Mesenchymal stem cell (in vitro differentiated cells and primary cell): ENCODE results near the gene DOCK10.
"Not testable (repeated sequence)": the region's sequence is repeated elsewhere in the genome, so short reads cannot be mapped to it uniquely, and the experiment has no call there.

Source experiments
- DNase-seq: peaks from one replicate; pipeline ENCODE4 v3.0.0-alpha.2; 2013
- H2AFZ ChIP-seq: one replicate; pipeline ENCODE4 v1.6.1; 2013; ENCODE audit warnings: low read depth, mild to moderate bottlenecking, control low read depth, inconsistent platforms, low read length, moderate library complexity
- H2AK5ac ChIP-seq: 2 replicates; pipeline ENCODE4 v1.6.1; 2013; ENCODE audit warnings: low read length, moderate library complexity, mild to moderate bottlenecking, inconsistent platforms; ENCODE audit not compliant: severe bottlenecking
- H2BK120ac ChIP-seq: one replicate; pipeline ENCODE4 v1.6.1; 2013; ENCODE audit warnings: low read depth, mild to moderate bottlenecking, inconsistent platforms, low read length, moderate library complexity
- H2BK12ac ChIP-seq, 2 experiments: one replicate each; pipeline ENCODE4 v1.6.1; 2013; ENCODE audit warnings: inconsistent platforms in 2 of 2, low read length in 2 of 2, mild to moderate bottlenecking in 2 of 2, moderate library complexity in 2 of 2, control low read depth in 1 of 2
- H2BK15ac ChIP-seq: one replicate; pipeline ENCODE4 v1.6.1; 2013; ENCODE audit warnings: mild to moderate bottlenecking, low read depth, inconsistent platforms; ENCODE audit not compliant: poor library complexity, severe bottlenecking
- H2BK5ac ChIP-seq: 2 replicates; pipeline ENCODE4 v1.6.1; 2013; ENCODE audit warnings: low read depth, mild to moderate bottlenecking, low read length, control low read depth, inconsistent platforms; ENCODE audit not compliant: poor library complexity, severe bottlenecking
- H3K14ac ChIP-seq, 2 experiments: one replicate each; pipeline ENCODE4 v1.6.1; 2013; ENCODE audit warnings: inconsistent platforms in 2 of 2, low read length in 2 of 2, control low read depth in 1 of 2, mild to moderate bottlenecking in 1 of 2, moderate library complexity in 1 of 2
- H3K18ac ChIP-seq, 2 experiments: one replicate each; pipeline ENCODE4 v1.6.1; 2013; ENCODE audit warnings: inconsistent platforms in 2 of 2, low read length in 2 of 2, control low read depth in 1 of 2, low read depth in 1 of 2, mild to moderate bottlenecking in 1 of 2
- H3K23ac ChIP-seq, 2 experiments: one replicate each; pipeline ENCODE4 v1.6.1; 2013; ENCODE audit warnings: inconsistent platforms in 2 of 2, low read length in 2 of 2, mild to moderate bottlenecking in 2 of 2, moderate library complexity in 2 of 2, control low read depth in 1 of 2
- H3K27ac ChIP-seq: 2 replicates; pipeline ENCODE4 v1.5.1; 2013; ENCODE audit warnings: mild to moderate bottlenecking, moderate library complexity, low read length, control low read depth, inconsistent platforms; ENCODE audit not compliant: poor library complexity, severe bottlenecking
- H3K27me3 ChIP-seq, 2 experiments: 2 replicates each; pipeline versions ENCODE4 v1.6.1 to v1.7.0; 2013; ENCODE audit warnings: low read length in 2 of 2, mild to moderate bottlenecking in 2 of 2, moderate library complexity in 2 of 2, control low read depth in 1 of 2, inconsistent platforms in 1 of 2; ENCODE audit not compliant: control insufficient read depth in 1 of 2, insufficient read depth in 1 of 2
- H3K36me3 ChIP-seq, 2 experiments: 2 replicates each; pipeline versions ENCODE4 v1.6.1 to v1.7.0; 2013; ENCODE audit warnings: low read length in 2 of 2, control low read depth in 1 of 2, inconsistent platforms in 1 of 2, low read depth in 1 of 2, mild to moderate bottlenecking in 1 of 2; ENCODE audit not compliant: insufficient read depth in 2 of 2, control insufficient read depth in 1 of 2
- H3K4ac ChIP-seq, 2 experiments: one replicate each; pipeline ENCODE4 v1.6.1; 2013; ENCODE audit warnings: inconsistent platforms in 2 of 2, low read length in 2 of 2, mild to moderate bottlenecking in 2 of 2, moderate library complexity in 2 of 2, control low read depth in 1 of 2, low read depth in 1 of 2
- H3K4me1 ChIP-seq: 2 replicates; pipeline ENCODE4 v1.6.1; 2013; ENCODE audit warnings: low read depth, low read length, control low read depth; ENCODE audit not compliant: control insufficient read depth, insufficient read depth
- H3K4me2 ChIP-seq: 2 replicates; pipeline ENCODE4 v1.6.1; 2013; ENCODE audit warnings: low read length, mild to moderate bottlenecking, inconsistent platforms; ENCODE audit not compliant: poor library complexity, severe bottlenecking
- H3K4me3 ChIP-seq, 2 experiments: 2 replicates each; pipeline versions ENCODE4 v1.5.1 to v1.7.0; 2013; ENCODE audit warnings: low read length in 2 of 2, mild to moderate bottlenecking in 2 of 2, control low read depth in 1 of 2, low read depth in 1 of 2; ENCODE audit not compliant: insufficient read depth in 1 of 2
- H3K79me1 ChIP-seq: replicated peaks from 2 replicates; pipeline ENCODE4 v1.6.1; 2013; ENCODE audit warnings: mild to moderate bottlenecking, control low read depth, low read length, inconsistent platforms; ENCODE audit not compliant: poor library complexity, severe bottlenecking
- H3K9ac ChIP-seq: 2 replicates; pipeline ENCODE4 v1.7.0; 2013; ENCODE audit warnings: mild to moderate bottlenecking, low read length, moderate library complexity
- H3K9me3 ChIP-seq: 2 replicates; pipeline ENCODE4 v1.7.0; 2013; ENCODE audit warnings: mild to moderate bottlenecking, low read length; ENCODE audit not compliant: control insufficient read depth
- H4K8ac ChIP-seq: one replicate; pipeline ENCODE4 v1.6.1; 2013; ENCODE audit warnings: inconsistent platforms, mild to moderate bottlenecking, low read length, moderate library complexity
- H4K91ac ChIP-seq: one replicate; pipeline ENCODE4 v1.6.1; 2013; ENCODE audit warnings: mild to moderate bottlenecking, low read length, inconsistent platforms
- WGBS: methylation state at CpG from one replicate; pipeline ENCODE4 v1.1.7; 2013; ENCODE audit warnings: mixed read lengths; 5-methylcytosine and 5-hydroxymethylcytosine counted together

The DOCK10 gene

DNA sequence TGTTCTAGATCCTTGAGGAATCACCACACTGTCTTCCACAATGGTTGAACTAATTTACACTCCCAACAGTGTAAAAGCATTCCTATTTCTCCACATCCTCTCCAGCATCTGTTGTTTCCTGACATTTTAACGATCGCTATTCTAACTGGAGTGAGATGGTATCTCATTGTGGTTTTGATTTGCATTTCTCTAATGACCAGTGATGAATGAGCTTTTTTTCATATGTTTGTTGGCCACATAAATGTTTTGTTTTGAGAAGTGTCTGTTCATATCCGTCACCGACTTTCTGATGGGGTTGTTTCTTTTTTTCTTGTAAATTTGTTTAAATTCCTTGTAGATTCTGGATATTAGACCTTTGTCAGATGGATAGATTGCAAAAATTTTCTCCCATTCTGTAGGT, 5.2 kb upstream of the DOCK10 start:
- not testable (repeated sequence) for H3K27me3 ChIP-seq, H3K27ac ChIP-seq, H2BK120ac ChIP-seq, H3K9me3 ChIP-seq, H2BK15ac ChIP-seq, H3K4me2 ChIP-seq, DNase-seq, H2AK5ac ChIP-seq, H3K9ac ChIP-seq, H3K4ac ChIP-seq, H4K91ac ChIP-seq, H3K36me3 ChIP-seq, H4K8ac ChIP-seq, H3K23ac ChIP-seq, H2AFZ ChIP-seq, H3K79me1 ChIP-seq, H3K4me1 ChIP-seq, H3K4me3 ChIP-seq, H3K18ac ChIP-seq, H2BK5ac ChIP-seq, H3K14ac ChIP-seq, H2BK12ac ChIP-seq
- 77% methylated on average over 4 of the region's 4 CpGs for WGBS

DNA sequence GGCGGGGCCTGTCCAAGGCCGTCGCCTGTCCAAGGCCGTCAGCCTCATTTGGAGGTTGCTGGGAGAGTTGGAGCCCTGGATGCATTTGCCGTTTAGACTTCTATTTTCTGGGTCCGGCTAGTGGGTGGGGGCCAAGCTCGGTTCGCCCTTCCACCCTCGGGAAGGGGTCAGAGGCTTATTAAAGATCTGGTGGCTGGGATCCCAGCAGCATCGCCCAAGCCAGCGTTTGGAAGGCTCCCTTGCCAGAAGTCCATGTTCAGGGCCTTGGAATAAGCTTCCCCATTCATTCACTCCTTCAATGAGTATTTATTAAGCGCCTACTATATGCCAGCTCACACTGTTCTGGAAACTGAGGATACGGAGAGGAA, 516 bp upstream of the DOCK10 start:
- 37% methylated on average over 13 of the region's 13 CpGs for WGBS
- H3K36me3 ChIP-seq: no peaks in the 10 kb centered on the region

DNA sequence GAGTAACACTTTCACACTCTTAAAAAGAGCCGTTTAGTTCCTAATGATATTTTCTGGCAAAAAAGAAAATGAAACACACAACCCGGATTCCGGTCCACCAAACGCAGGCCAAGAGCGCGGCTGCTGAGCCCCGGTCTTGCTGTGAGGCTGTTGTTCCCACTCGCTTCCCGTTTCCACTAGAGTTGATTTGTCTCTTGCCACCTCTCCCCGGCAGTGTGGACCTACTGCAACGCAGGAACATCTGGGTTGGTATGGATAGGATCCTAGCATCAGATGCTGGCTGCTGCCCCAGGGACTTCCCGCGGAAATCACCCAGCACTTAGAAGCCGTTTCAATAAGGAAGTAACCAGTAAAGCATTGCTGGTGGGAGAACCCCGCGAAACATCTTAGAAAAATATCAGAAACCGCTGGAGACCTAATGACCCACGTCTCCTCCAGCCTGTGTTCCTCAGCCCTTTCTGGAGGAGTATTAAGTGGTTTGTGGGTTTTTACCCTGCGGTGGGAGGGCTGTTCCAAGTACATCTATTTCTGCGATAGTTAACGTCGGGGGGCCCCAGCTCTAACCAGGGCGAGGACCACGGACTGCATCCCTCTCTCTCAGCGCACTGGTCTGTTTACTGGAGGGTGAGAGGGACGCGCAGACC, 939 bp downstream of the DOCK10 start:
- 29% methylated on average over 21 of the region's 27 CpGs for WGBS
- Histone ChIP-seq H3K4me3 (peak overlapping the region; percentile 80 to 88), H3K27ac (no peak overlapping the region), H3K9me3 (no peaks in the 10 kb centered on the region), H3K4me1 (peaks cover 12% of the 10 kb centered on the region), H3K9ac (peak overlapping the region; percentile 84), H2BK12ac (peak overlapping the region in 1 of 2 experiments; percentile 24), H2BK5ac (no peak overlapping the region), H3K36me3 (no peaks in the 10 kb centered on the region), H3K23ac (no peak overlapping the region), H3K4me2 (peak overlapping the region; percentile 97), H2AK5ac (no peak overlapping the region), H2BK15ac (no peak overlapping the region), H3K27me3 (no peaks in the 10 kb centered on the region), H3K4ac (no peak overlapping the region), H3K18ac (no peak overlapping the region), H2AFZ (no peak overlapping the region), H2BK120ac (no peak overlapping the region), H3K79me1 (peaks cover 12% of the 10 kb centered on the region), H3K14ac (no peak overlapping the region), H4K91ac (no peak overlapping the region), H4K8ac (no peak overlapping the region)
- peak; percentile 42 for DNase-seq

More for the DNA sequence above, 516 bp upstream of the DOCK10 start:
- Histone ChIP-seq H2AK5ac (no peak overlapping the region), H2BK120ac (peak overlapping the region; percentile 55), H3K14ac (no peak overlapping the region), H2AFZ (no peak overlapping the region), H4K91ac (no peak overlapping the region), H3K27me3 (no peaks in the 10 kb centered on the region), H4K8ac (no peak overlapping the region), H3K23ac (no peak overlapping the region), H3K4me1 (peaks cover 12% of the 10 kb centered on the region), H3K4me3 (peak overlapping the region; percentile 73 to 80), H3K4me2 (peak overlapping the region; percentile 97), H3K9me3 (no peaks in the 10 kb centered on the region), H2BK5ac (no peak overlapping the region), H2BK12ac (no peak overlapping the region), H3K79me1 (peaks cover 11% of the 10 kb centered on the region), H3K18ac (no peak overlapping the region), H3K27ac (no peak overlapping the region), H3K9ac (peak overlapping the region; percentile 81), H3K4ac (no peak overlapping the region), H2BK15ac (no peak overlapping the region)
- peak; percentile 12 for DNase-seq

DNA sequence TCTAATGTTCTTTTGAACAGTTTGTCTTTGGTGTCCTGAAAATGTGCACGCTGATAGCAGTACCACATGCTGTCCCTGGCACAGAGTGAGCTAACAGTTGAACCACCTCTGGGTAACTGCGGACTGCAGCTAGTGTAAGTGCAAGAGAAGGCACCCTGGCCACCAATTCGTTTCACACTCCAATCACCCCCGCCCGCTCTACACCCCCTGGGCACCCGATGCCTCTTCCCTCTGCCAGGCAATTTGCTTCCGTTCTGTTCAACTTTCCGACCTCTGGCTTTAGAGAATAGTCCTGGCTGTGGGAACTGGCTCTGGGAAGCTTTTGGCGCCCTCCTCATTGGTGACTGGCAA, 1.4 kb downstream of the DOCK10 start:
- Histone ChIP-seq H3K4me2 (peak overlapping the region; percentile 97), H3K23ac (no peak overlapping the region), H2AFZ (no peak overlapping the region), H3K4me1 (peaks cover 12% of the 10 kb centered on the region), H4K8ac (no peak overlapping the region), H4K91ac (no peak overlapping the region), H3K27me3 (no peaks in the 10 kb centered on the region), H2BK120ac (no peak overlapping the region), H2AK5ac (no peak overlapping the region), H2BK12ac (no peak overlapping the region), H3K36me3 (no peaks in the 10 kb centered on the region), H3K27ac (no peak overlapping the region), H3K4ac (no peak overlapping the region), H3K79me1 (peaks cover 12% of the 10 kb centered on the region), H3K4me3 (peak overlapping the region in 1 of 2 experiments; percentile 88), H2BK5ac (no peak overlapping the region), H3K14ac (no peak overlapping the region), H3K18ac (no peak overlapping the region), H3K9me3 (no peaks in the 10 kb centered on the region), H2BK15ac (no peak overlapping the region), H3K9ac (peak overlapping the region; percentile 84)
- WGBS: 47% methylated on average over 9 of the region's 9 CpGs
- no peak for DNase-seq
